Hepatocyte (in vitro differentiated cells): ENCODE results near the gene ETV6.

Experiments used
- EZH2 ChIP-seq: fragments of 200-600 bp; sonication (generic); IDR thresholded peaks from 2 replicates; pipeline ENCODE4 v1.6.1; 2016; ENCODE audit warnings: antibody characterized with exemption, mild to moderate bottlenecking, borderline replicate concordance
- TF ChIP-seq, protein P1 (sequence below): fragments of 200-600 bp; sonication (generic); IDR thresholded peaks from 2 replicates; pipeline ENCODE4 v1.5.1; 2016; ENCODE audit warnings: antibody characterized with exemption, mild to moderate bottlenecking; ENCODE audit not compliant: poor library complexity

DNA sequence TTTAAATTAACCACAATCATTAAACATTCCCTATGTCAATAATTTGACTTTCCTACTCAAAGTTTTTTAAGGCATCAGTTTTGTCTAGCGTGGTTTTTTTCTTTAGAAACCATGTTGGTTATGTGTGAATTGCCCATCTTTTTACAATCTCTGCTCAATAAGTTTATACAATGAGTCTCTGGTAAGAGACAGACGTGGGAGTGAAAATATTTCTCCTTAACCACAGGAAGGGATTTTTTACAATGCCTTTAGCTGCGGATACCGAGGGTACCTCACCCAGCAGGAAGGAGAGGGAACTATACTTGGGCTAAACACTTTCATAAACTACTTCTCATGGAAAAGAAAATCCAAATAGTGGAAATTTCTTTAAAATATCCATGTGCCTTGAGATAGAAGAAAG lies 229.8 kb downstream of the ETV6 start:
- TF ChIP-seq, protein P1, sequence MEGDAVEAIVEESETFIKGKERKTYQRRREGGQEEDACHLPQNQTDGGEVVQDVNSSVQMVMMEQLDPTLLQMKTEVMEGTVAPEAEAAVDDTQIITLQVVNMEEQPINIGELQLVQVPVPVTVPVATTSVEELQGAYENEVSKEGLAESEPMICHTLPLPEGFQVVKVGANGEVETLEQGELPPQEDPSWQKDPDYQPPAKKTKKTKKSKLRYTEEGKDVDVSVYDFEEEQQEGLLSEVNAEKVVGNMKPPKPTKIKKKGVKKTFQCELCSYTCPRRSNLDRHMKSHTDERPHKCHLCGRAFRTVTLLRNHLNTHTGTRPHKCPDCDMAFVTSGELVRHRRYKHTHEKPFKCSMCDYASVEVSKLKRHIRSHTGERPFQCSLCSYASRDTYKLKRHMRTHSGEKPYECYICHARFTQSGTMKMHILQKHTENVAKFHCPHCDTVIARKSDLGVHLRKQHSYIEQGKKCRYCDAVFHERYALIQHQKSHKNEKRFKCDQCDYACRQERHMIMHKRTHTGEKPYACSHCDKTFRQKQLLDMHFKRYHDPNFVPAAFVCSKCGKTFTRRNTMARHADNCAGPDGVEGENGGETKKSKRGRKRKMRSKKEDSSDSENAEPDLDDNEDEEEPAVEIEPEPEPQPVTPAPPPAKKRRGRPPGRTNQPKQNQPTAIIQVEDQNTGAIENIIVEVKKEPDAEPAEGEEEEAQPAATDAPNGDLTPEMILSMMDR: no peak
- TF ChIP-seq EZH2: no peak
